Uterus (tissue), 2 donors: ENCODE results near the gene OR2A25.

ENCODE experiments used
- CTCF ChIP-seq, 4 experiments: fragments of 200-600 bp in 2 of 4; fragments of 450-650 bp in 2 of 4; sonication (generic) in 2 of 4; IDR thresholded peaks; one replicate each; pipeline ENCODE4 v1.5.1; 2016 to 2019; ENCODE audit warnings: antibody characterized with exemption in 4 of 4, mild to moderate bottlenecking in 2 of 4, moderate library complexity in 1 of 4
- POLR2A ChIP-seq, 2 donors: fragments of 450-650 bp; IDR thresholded peaks; one replicate each; pipeline ENCODE4 v1.6.1; 2016; ENCODE audit warnings: antibody characterized with exemption in 2 of 2, mild to moderate bottlenecking in 1 of 2, moderate library complexity in 1 of 2

DNA sequence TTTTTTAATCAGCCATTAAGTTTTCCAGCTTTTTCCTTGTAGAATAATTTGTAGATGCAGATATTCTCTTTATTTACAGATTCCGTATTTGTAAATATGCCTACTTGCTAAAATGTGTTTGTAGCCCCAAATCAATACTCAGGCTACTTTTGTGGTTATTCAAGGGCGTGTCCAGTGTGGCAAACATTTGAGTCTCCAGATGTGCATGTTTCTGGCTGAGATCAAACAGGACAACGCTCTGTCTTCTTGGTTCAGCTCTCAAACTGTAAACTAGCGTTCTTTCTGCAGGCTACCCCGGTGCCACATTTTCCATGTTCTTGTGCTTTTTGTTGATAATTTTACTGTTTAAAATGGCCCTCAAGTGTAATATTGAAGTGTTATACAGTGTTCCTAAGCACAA lies 37.1 kb upstream of the OR2A25 start:
- no peak for TF ChIP-seq POLR2A (IDR thresholded peaks at IDR 0.05)
- no peak for TF ChIP-seq CTCF (IDR thresholded peaks at IDR 0.05)
